Mammary epithelial cell (primary cell): ENCODE results near the gene ARID1B.

Experiments used
- EZH2 ChIP-seq: IDR thresholded peaks from 2 replicates; pipeline ENCODE4 v1.6.1; 2012; ENCODE audit warnings: low read length, inconsistent platforms, borderline replicate concordance
- TF ChIP-seq, protein P1 (sequence below), 2 donors: IDR thresholded peaks in 1 of 2; conservative IDR thresholded peaks in 1 of 2; 2 replicates each; pipeline ENCODE4 v1.5.1; 2011 to 2012; ENCODE audit warnings: inconsistent platforms in 2 of 2, low read length in 2 of 2, mild to moderate bottlenecking in 2 of 2, control low read depth in 1 of 2, low read depth in 1 of 2; ENCODE audit not compliant: insufficient read depth in 1 of 2; ENCODE audit errors: extremely low read depth in 1 of 2

DNA sequence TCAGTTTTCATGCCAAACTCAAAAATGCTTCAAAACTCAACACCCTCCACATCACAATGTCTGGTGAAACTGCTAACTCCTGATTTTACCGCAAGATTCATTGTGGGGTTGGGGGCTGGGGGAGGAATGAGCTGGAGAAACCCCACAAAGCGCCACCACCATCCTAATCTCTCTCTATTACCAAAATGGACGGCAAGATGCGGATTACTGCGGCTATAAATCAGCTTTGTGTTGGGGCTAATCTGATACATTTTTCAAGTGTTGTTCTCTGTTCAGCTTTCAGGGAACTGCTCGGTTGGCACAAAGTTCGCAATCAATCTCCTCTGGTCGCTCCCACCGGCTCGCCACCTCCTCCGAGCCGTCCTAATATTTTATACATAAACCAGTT lies 462.5 kb downstream of the ARID1B start:
- TF ChIP-seq, protein P1, sequence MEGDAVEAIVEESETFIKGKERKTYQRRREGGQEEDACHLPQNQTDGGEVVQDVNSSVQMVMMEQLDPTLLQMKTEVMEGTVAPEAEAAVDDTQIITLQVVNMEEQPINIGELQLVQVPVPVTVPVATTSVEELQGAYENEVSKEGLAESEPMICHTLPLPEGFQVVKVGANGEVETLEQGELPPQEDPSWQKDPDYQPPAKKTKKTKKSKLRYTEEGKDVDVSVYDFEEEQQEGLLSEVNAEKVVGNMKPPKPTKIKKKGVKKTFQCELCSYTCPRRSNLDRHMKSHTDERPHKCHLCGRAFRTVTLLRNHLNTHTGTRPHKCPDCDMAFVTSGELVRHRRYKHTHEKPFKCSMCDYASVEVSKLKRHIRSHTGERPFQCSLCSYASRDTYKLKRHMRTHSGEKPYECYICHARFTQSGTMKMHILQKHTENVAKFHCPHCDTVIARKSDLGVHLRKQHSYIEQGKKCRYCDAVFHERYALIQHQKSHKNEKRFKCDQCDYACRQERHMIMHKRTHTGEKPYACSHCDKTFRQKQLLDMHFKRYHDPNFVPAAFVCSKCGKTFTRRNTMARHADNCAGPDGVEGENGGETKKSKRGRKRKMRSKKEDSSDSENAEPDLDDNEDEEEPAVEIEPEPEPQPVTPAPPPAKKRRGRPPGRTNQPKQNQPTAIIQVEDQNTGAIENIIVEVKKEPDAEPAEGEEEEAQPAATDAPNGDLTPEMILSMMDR (conservative IDR thresholded peaks at IDR 0.05 in 1 of 2, IDR thresholded peaks at IDR 0.05 in 1 of 2; ENCODE audit: extremely low read depth in 1 of 2, insufficient read depth in 1 of 2, low read depth in 1 of 2, low read length in 2 of 2): no peak
- TF ChIP-seq EZH2: no peak
